ENCODE data around the gene CSF1R. TPM values are rescaled to one million over a fixed set of nuclear protein-coding genes. Genes with fewer than 3 reads are reported as not detected.

CSF1R gene
- total and polyA plus RNA-seq, 2 of the 4 experiments (the other 2 are of a cell fraction) = 0.14 to 0.36 TPM

DNA sequence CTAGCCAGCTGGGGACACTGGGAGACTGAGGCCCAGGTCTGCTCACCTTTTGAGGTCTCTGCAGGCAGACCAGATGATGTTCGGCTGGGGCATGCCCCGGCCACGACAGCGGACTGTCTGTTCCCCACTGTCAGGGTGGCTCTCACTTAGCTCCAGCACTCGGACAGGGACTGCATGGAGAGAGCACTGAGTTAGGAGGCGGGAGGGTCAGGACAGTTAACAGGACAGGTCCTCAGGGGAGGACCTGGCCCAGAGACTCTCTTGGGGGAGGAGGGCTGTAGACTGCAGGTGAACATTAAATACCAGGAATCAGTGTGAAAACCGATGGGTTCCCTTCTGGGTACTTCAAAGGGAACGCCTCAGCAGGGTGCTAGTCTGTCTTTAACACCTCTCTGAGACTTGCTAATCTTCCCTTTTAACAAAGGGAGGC is 44.2 kb upstream of the CSF1R start:
- TF ChIP-seq, protein P1, sequence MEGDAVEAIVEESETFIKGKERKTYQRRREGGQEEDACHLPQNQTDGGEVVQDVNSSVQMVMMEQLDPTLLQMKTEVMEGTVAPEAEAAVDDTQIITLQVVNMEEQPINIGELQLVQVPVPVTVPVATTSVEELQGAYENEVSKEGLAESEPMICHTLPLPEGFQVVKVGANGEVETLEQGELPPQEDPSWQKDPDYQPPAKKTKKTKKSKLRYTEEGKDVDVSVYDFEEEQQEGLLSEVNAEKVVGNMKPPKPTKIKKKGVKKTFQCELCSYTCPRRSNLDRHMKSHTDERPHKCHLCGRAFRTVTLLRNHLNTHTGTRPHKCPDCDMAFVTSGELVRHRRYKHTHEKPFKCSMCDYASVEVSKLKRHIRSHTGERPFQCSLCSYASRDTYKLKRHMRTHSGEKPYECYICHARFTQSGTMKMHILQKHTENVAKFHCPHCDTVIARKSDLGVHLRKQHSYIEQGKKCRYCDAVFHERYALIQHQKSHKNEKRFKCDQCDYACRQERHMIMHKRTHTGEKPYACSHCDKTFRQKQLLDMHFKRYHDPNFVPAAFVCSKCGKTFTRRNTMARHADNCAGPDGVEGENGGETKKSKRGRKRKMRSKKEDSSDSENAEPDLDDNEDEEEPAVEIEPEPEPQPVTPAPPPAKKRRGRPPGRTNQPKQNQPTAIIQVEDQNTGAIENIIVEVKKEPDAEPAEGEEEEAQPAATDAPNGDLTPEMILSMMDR (conservative IDR thresholded peaks at IDR 0.05; ENCODE audit: low read depth, low read length) = no peak
- TF ChIP-seq MXI1 (IDR thresholded peaks at IDR 0.05; ENCODE audit: borderline replicate concordance, low read depth, low read length) = no peak
- no peak for TF ChIP-seq MAZ (IDR thresholded peaks at IDR 0.05; ENCODE audit: borderline replicate concordance, low read depth, low read length)
- no peak for TF ChIP-seq CEBPB (IDR thresholded peaks at IDR 0.05; ENCODE audit: low read depth, low read length)
- TF ChIP-seq MAFK (IDR thresholded peaks at IDR 0.05; ENCODE audit: low read depth, low read length) = no peak
- no peak for TF ChIP-seq BHLHE40 (IDR thresholded peaks at IDR 0.05; ENCODE audit: low read depth, low read length)
- no peak for TF ChIP-seq POLR2A (IDR thresholded peaks at IDR 0.05; ENCODE audit: low read depth, low read length)
- no peak for TF ChIP-seq SMC3 (IDR thresholded peaks at IDR 0.05; ENCODE audit: low read depth, low read length)
- no peak for TF ChIP-seq CHD1 (IDR thresholded peaks at IDR 0.05; ENCODE audit: low read depth, low read length)
- no peak for TF ChIP-seq NFE2L2 (IDR thresholded peaks at IDR 0.05; ENCODE audit: low read depth, low read length)
- no peak for TF ChIP-seq FOS (IDR thresholded peaks at IDR 0.05; ENCODE audit: low read depth, low read length)
- TF ChIP-seq RAD21 (IDR thresholded peaks at IDR 0.05; ENCODE audit: low read length) = no peak
- no peak for TF ChIP-seq RFX5 (IDR thresholded peaks at IDR 0.05; ENCODE audit: low read depth, low read length)
- TF ChIP-seq, protein P2, sequence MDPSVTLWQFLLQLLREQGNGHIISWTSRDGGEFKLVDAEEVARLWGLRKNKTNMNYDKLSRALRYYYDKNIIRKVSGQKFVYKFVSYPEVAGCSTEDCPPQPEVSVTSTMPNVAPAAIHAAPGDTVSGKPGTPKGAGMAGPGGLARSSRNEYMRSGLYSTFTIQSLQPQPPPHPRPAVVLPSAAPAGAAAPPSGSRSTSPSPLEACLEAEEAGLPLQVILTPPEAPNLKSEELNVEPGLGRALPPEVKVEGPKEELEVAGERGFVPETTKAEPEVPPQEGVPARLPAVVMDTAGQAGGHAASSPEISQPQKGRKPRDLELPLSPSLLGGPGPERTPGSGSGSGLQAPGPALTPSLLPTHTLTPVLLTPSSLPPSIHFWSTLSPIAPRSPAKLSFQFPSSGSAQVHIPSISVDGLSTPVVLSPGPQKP (IDR thresholded peaks at IDR 0.05; ENCODE audit: borderline replicate concordance, low read depth, low read length) = no peak
- no peak for TF ChIP-seq RCOR1 (IDR thresholded peaks at IDR 0.05; ENCODE audit: insufficient replicate concordance, low read length)
- no peak for TF ChIP-seq USF2 (IDR thresholded peaks at IDR 0.05; ENCODE audit: low read depth, low read length)
- no peaks in the 10 kb centered on the region for H3K9me3 ChIP-seq (ENCODE audit: control insufficient read depth, insufficient read depth, low read length)
- WGBS, 2 experiments (ENCODE audit: extremely low coverage in 2 of 2, insufficient read length in 1 of 2) = 80% methylated on average over 1 of the region's 8 CpGs; no CpG with 5 or more reads in 1 of the 2 experiments
- intact Hi-C loops (cut with micrococcal nuclease) (loop anchor here (1.0 to 2.0 kb wide), 6 partner anchors 8 to 306 kb away; partner anchors contain the start of gene PDGFRB), in situ Hi-C loops (cut with MboI; ENCODE audit: low sequenced_read_pairs) (no loop called here), dilution Hi-C loops (cut with HindIII; ENCODE audit: low sequenced_read_pairs, unreplicated experiment) (no loop called here)
- BruUV-seq (replicated peaks) = no TSS peak
- H3K27ac ChIP-seq (ENCODE audit: insufficient read depth, low read length) = peak overlapping the region; percentile 43; the same call in 1 of the 2 replicates
- peak overlapping the region; percentile 13 to 20; a peak in 2 of 4 replicates for H4K8ac ChIP-seq (ENCODE audit: low read depth in 2 of 2, low read length in 2 of 2)
- no peak overlapping the region for H3K56ac ChIP-seq (ENCODE audit: extremely low read depth, insufficient read depth, low read length)
- peaks cover 37 to 91% of the 10 kb centered on the region in 2 experiments for H3K79me1 ChIP-seq (ENCODE audit: low read depth in 1 of 2, low read length in 2 of 2)
- no peak overlapping the region for H3K4me3 ChIP-seq (ENCODE audit: insufficient read depth, low read depth, low read length)
- no peak overlapping the region for H3K18ac ChIP-seq (ENCODE audit: low read depth, low read length)
- H3K4me1 ChIP-seq (ENCODE audit: control insufficient read depth, insufficient read depth, low read length) = peaks cover 33% of the 10 kb centered on the region
- H3K27me3 ChIP-seq (ENCODE audit: control insufficient read depth, insufficient read depth, low read length) = no peaks in the 10 kb centered on the region
- peak overlapping the region; percentile 56 for H3K14ac ChIP-seq (replicated peaks; ENCODE audit: low read depth, low read length)
- H3K23ac ChIP-seq (ENCODE audit: low read depth, low read length) = peak overlapping the region; percentile 64; the same call in 1 of the 2 replicates
- peak overlapping the region; percentile 34 for H2AK5ac ChIP-seq (ENCODE audit: low read depth, low read length)
- peak overlapping the region; percentile 82; the same call in 1 of the 2 replicates for H2BK120ac ChIP-seq (ENCODE audit: low read depth, low read length)
- peaks cover 18% of the 10 kb centered on the region for H3K9me1 ChIP-seq (ENCODE audit: insufficient read depth, low read length)
- peaks cover 91% of the 10 kb centered on the region for H3K36me3 ChIP-seq (ENCODE audit: control insufficient read depth, insufficient read depth, low read length)
- no peak for ATAC-seq (ENCODE audit: low read depth)
- H2BK5ac ChIP-seq (ENCODE audit: low read depth, low read length, poor library complexity, severe bottlenecking) = peak overlapping the region; percentile 43
- ChIA-PET CTCF (interaction anchor here (0.6 to 1.2 kb wide), 2 partner anchors 28 to 163 kb away, joined by 3 read pairs; no protein-coding TSS in a partner anchor), POLR2A (ENCODE audit: unreplicated experiment) (no interaction called here)
- H4K91ac ChIP-seq (ENCODE audit: insufficient read depth, low read depth, low read length) = peak overlapping the region; percentile 51
- peak overlapping the region; percentile 31 for H2AK9ac ChIP-seq (replicated peaks; ENCODE audit: low read depth, low read length, poor library complexity)
- H3K4ac ChIP-seq (ENCODE audit: low read depth, low read length) = peak overlapping the region; percentile 94
- DNase-seq = no peak
- H3K9ac ChIP-seq (ENCODE audit: low read depth, low read length) = no peak overlapping the region
- H3K4me2 ChIP-seq (ENCODE audit: low read depth, low read length) = no peak overlapping the region
- peak overlapping the region; percentile 57; the same call in 1 of the 2 replicates for H2BK20ac ChIP-seq (ENCODE audit: low read depth, low read length)
- H4K20me1 ChIP-seq (ENCODE audit: insufficient read depth, low read length) = no peaks in the 10 kb centered on the region
- H2AFZ ChIP-seq (replicated peaks; ENCODE audit: low read length, poor library complexity) = no peak overlapping the region
- no peak overlapping the region; the same call in 1 of the 2 replicates for H4K5ac ChIP-seq (ENCODE audit: low read depth, low read length)
- H2BK15ac ChIP-seq (ENCODE audit: low read depth, low read length) = peak overlapping the region; percentile 26; the same call in 1 of the 3 replicates
